ENCODE measurements around the gene CDK14.
"Not testable (repeated sequence)": the region's sequence is repeated elsewhere in the genome, so short reads cannot be mapped to it uniquely, and the experiment has no call there.

CDK14 gene

DNA sequence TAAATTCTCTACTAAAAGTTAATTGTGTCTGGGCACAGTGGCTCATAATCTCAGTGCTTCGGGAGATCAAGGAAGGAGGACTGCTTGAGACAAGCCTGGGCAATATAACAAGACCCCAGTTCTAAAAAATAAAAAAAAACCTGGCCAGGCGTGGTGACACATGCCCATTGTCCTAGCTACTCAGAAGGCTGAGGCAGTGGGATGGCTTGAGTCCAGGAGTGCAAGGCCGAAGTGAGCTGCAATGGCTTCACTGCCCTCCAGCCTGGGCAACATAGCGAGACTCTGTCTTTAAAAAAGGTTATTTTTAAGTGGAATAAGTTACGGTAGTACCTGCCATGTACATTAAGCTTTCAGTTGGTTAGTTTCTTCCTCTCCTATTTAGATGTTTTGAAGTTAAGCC, 28.9 kb downstream of the CDK14 start:
- Histone ChIP-seq H3K27me3 (ENCODE audit: insufficient read depth, low read length) (no peaks in the 10 kb centered on the region), H2AFZ (ENCODE audit: low read depth, low read length) (no peak overlapping the region), H3K4me3 (ENCODE audit: low read length) (no peak overlapping the region), H3K4me1 (ENCODE audit: insufficient read depth, low read length) (peaks cover 43% of the 10 kb centered on the region), H3K36me3 (ENCODE audit: insufficient read depth, low read length) (no peaks in the 10 kb centered on the region), H3K9me3 (ENCODE audit: low read length) (peaks cover 2% of the 10 kb centered on the region)

DNA sequence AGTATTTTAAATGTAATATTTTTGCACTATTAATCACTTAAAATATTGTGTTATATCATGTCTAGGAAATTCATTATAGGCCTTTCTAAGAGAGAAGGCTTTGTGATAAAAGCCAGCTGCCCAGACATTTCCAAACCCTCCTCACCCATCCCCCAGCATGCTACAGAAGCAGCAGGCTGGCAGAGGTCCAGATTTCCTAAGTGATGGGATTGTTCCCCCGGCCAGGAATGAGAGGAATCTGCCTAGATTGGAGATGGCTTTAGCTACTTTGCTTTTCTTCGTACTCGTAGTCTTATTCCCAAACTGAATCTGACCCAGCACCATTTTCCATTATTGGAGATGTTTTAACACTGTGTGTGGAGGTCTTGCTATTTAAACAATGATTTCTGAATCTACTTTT, 29.4 kb downstream of the CDK14 start:
- H3K4me1 ChIP-seq (ENCODE audit: insufficient read depth, low read length) = peaks cover 43% of the 10 kb centered on the region
- peaks cover under 1% of the 10 kb centered on the region for H3K9me3 ChIP-seq (ENCODE audit: low read length)
- H3K4me3 ChIP-seq (ENCODE audit: low read length) = no peak overlapping the region
- H2AFZ ChIP-seq (ENCODE audit: low read depth, low read length) = no peak overlapping the region
- H3K36me3 ChIP-seq (ENCODE audit: insufficient read depth, low read length) = no peaks in the 10 kb centered on the region
- H3K27me3 ChIP-seq (ENCODE audit: insufficient read depth, low read length) = no peaks in the 10 kb centered on the region

DNA sequence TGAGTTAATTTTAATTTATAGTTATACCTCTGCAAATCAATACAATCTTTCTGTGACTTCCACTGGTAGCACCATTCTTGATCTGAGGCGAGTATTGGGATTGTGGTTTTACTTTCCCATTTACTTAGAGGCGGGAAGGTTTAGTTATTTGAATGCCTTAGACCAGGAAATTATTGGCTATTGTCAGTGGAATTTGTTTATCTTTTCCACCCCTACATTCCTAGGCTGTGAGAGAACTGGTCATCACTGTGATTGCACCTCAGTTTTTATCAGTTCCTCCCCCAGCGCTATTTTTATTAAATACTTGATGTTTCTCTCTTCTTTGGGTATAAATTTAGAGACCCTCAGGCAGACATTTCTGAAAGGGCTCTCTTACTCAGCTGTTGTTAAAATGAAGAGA, 29.9 kb downstream of the CDK14 start:
- Histone ChIP-seq H3K27me3 (ENCODE audit: insufficient read depth, low read length) (no peaks in the 10 kb centered on the region), H3K36me3 (ENCODE audit: insufficient read depth, low read length) (no peaks in the 10 kb centered on the region), H3K9me3 (ENCODE audit: low read length) (no peaks in the 10 kb centered on the region), H3K4me1 (ENCODE audit: insufficient read depth, low read length) (peaks cover 43% of the 10 kb centered on the region), H3K4me3 (ENCODE audit: low read length) (no peak overlapping the region), H2AFZ (ENCODE audit: low read depth, low read length) (no peak overlapping the region)

DNA sequence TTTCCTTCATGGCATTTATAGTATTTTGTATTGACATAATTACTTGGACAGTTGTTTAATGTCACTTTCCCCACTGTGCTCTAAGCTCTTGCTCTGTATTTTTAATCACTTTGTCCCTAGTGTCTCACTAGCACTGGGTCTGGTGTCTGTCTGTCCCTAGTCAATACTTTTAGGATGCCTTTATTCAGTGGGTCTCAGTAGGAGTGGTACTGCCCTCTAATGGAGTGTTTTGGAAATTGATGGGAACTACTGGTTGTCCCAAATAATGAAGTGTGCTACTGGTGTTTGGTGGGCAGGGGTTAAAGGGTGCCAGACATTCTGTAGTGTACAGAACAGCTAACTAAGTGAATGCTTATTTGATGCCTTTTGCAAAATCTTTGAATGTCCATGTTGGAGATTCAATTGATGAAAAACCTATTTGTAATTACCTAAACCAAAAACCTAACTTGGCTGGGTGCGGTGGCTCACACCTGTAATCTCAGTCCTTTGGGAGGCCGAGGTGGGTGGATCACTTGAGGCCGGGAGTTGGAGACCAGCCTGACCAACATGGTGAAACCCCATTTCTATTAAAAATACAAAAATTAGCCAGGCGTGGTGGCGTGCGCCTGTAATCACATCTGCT, 33.3 kb downstream of the CDK14 start:
- H3K9me3 ChIP-seq (ENCODE audit: low read length) = no peaks in the 10 kb centered on the region
- no peaks in the 10 kb centered on the region for H3K27me3 ChIP-seq (ENCODE audit: insufficient read depth, low read length)
- H3K36me3 ChIP-seq (ENCODE audit: insufficient read depth, low read length) = no peaks in the 10 kb centered on the region
- H3K4me3 ChIP-seq (ENCODE audit: low read length) = no peak overlapping the region
- H3K4me1 ChIP-seq (ENCODE audit: insufficient read depth, low read length) = peaks cover 21% of the 10 kb centered on the region
- no peak overlapping the region for H2AFZ ChIP-seq (ENCODE audit: low read depth, low read length)

DNA sequence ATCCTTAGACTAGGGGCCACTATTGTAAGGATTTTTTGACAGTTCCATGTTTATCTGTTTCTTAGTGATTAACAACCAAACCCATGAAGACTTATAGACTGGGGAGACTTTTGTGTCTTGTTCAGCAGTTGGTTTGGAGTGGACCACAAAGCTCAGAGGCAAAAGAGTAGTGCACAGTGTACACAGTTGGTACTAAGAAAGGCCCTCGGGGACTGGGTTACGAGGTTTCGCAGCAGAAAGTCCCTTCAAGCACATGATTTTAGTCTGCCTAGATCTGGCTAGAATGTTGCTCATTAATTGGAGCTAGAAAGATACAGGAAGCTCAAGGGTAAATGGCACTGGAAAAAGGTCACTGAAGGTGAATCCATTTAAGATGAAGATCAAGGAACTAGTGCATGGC, 35.4 kb downstream of the CDK14 start:
- H2AFZ ChIP-seq (ENCODE audit: low read depth, low read length) = no peak overlapping the region
- H3K27me3 ChIP-seq (ENCODE audit: insufficient read depth, low read length) = no peaks in the 10 kb centered on the region
- peaks cover under 1% of the 10 kb centered on the region for H3K4me1 ChIP-seq (ENCODE audit: insufficient read depth, low read length)
- H3K4me3 ChIP-seq (ENCODE audit: low read length) = no peak overlapping the region
- H3K9me3 ChIP-seq (ENCODE audit: low read length) = no peaks in the 10 kb centered on the region
- no peaks in the 10 kb centered on the region for H3K36me3 ChIP-seq (ENCODE audit: insufficient read depth, low read length)

DNA sequence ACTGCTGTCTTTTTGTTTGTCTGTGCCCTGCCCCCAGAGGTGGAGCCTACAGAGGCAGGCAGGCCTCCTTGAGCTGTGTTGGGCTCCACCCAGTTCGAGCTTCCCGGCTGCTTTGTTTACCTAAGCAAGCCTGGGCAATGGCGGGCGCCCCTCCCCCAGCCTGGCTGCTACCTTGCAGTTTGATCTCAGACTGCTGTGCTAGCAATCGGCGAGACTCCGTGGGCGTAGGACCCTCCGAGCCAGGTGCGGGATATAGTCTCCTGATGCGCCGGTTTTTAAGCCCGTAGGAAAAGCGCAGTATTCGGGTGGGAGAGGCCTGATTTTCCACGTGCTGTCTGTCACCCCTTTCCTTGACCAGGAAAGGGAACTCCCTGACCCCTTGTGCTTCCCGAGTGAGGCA, 43.6 kb downstream of the CDK14 start:
- not testable (repeated sequence) for H2AFZ ChIP-seq (ENCODE audit: low read depth, low read length); H3K27me3 ChIP-seq (ENCODE audit: insufficient read depth, low read length); H3K4me3 ChIP-seq (ENCODE audit: low read length); H3K36me3 ChIP-seq (ENCODE audit: insufficient read depth, low read length); H3K9me3 ChIP-seq (ENCODE audit: low read length); H3K4me1 ChIP-seq (ENCODE audit: insufficient read depth, low read length)

DNA sequence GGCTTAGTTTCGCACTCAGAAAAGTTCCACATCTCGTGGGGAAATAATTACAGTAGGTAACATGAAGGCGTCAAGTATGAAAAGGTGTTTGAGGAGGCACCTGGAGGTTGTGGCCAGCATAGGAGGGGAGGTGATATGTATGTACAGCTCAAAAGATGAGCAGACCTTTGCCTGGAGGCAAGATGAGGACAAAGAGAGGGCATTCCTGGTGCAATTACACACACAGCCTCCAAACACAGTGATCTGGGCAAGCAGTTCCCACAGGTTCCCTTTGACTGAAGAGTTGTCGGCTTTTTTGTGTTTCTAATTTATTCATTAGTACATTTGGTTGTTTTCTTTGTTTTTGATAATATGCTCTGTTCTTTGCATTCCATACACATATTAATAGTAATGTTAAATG, 46.9 kb downstream of the CDK14 start:
- H3K27me3 ChIP-seq (ENCODE audit: insufficient read depth, low read length) = no peaks in the 10 kb centered on the region
- peaks cover 6% of the 10 kb centered on the region for H3K9me3 ChIP-seq (ENCODE audit: low read length)
- no peaks in the 10 kb centered on the region for H3K36me3 ChIP-seq (ENCODE audit: insufficient read depth, low read length)
- peaks cover 2% of the 10 kb centered on the region for H3K4me1 ChIP-seq (ENCODE audit: insufficient read depth, low read length)
- no peak overlapping the region for H2AFZ ChIP-seq (ENCODE audit: low read depth, low read length)
- H3K4me3 ChIP-seq (ENCODE audit: low read length) = no peak overlapping the region

DNA sequence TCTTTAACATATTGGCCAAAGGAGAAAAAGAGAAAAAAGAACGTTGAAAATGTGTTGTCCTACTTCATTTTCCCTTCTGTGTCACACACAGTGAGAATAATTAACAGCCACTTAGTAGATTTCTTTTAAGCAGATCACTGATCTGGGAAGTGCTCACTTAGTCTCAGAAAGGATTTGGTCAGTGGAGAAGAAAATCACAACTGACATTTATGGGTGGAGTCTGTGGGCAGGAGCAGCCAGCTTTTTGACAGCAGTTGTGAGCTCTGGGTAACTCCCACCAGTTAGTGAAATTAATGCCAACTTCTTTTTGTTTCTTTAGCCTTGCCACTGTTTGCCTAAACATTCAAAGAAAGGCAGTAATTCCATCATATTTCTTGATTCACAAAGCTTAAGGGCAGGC, 49.7 kb downstream of the CDK14 start:
- H3K4me3 ChIP-seq (ENCODE audit: low read length) = no peak overlapping the region
- no peaks in the 10 kb centered on the region for H3K36me3 ChIP-seq (ENCODE audit: insufficient read depth, low read length)
- peaks cover 2% of the 10 kb centered on the region for H3K4me1 ChIP-seq (ENCODE audit: insufficient read depth, low read length)
- H2AFZ ChIP-seq (ENCODE audit: low read depth, low read length) = no peak overlapping the region
- H3K27me3 ChIP-seq (ENCODE audit: insufficient read depth, low read length) = no peaks in the 10 kb centered on the region
- H3K9me3 ChIP-seq (ENCODE audit: low read length) = peaks cover 3% of the 10 kb centered on the region

DNA sequence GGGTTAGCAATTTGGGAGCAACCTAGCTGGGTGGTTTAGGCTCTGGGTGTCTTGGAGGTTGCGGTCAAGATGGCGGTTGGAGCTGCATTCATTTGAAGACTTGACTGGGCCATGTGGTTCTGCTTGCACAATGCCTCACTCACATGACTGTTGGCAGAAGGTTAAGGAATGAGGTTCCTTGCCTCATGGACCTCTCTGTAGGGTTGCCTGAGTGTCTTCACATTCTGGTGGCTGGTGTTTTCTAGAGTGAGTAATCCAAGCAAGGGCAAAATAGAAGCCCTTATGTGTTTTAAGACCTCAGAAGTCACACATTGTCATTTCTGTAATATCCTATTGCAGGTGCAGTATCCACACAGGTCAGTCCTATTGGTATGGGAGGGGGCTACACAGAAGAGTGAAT, 52.0 kb downstream of the CDK14 start:
- H3K9me3 ChIP-seq (ENCODE audit: low read length) = no peaks in the 10 kb centered on the region
- H3K27me3 ChIP-seq (ENCODE audit: insufficient read depth, low read length) = no peaks in the 10 kb centered on the region
- H3K4me1 ChIP-seq (ENCODE audit: insufficient read depth, low read length) = peaks cover 2% of the 10 kb centered on the region
- no peak overlapping the region for H2AFZ ChIP-seq (ENCODE audit: low read depth, low read length)
- H3K36me3 ChIP-seq (ENCODE audit: insufficient read depth, low read length) = no peaks in the 10 kb centered on the region
- H3K4me3 ChIP-seq (ENCODE audit: low read length) = no peak overlapping the region

DNA sequence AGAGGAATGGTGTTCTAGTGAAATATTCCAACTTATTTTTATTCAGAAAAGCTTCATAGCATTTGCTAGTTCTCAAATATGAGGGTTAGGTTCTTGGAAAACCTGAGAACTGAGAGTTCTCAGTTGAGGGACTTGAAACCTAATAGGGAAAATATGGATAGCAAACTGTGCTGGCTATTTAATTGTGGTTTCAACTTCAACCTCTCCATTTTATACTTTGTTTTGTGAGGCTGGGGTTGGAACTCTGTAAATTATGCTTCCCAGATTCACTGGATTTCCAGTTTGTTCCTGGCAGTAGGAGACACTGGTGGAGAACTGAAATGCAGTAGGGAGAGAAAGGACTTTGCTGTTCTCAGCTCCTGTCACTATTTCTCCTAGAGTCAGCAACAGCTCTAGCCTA, 52.7 kb downstream of the CDK14 start:
- Histone ChIP-seq H3K36me3 (ENCODE audit: insufficient read depth, low read length) (no peaks in the 10 kb centered on the region), H3K9me3 (ENCODE audit: low read length) (peaks cover 2% of the 10 kb centered on the region), H3K4me1 (ENCODE audit: insufficient read depth, low read length) (peaks cover 2% of the 10 kb centered on the region)

DNA sequence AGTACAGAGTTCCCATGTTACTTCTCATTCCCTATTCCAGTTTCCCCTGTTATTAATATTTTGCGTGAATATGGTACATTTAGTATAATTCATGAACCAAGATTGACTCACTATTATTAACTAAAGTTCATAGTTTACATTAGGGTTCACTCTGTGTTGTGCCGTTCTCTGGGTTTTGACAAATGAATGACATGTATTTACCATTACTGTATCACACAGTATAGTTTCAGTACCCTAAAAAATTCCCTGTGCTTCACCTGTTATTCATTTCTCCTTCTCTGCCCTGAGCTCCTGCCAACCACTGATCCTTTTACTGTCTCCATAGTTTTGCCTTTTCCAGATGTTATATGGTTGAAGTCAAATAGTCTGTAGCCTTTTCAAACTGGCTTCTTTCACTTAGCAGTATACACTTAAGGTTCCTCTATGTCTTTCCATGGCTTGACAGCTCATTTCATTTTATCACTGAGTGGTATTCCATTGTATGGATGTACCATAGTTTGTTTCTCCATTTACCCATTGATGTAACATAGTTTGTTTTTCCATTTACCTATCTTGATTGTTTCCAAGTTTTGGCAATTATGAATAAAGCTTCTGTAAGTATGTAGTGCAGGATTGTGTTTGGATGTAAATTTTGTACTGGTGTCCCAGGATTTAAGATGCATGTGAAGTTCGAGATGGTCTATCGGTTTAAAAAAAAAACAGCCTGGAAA, 58.8 kb downstream of the CDK14 start:
- no peaks in the 10 kb centered on the region for H3K4me1 ChIP-seq (ENCODE audit: insufficient read depth, low read length)
- H3K9me3 ChIP-seq (ENCODE audit: low read length) = peaks cover 6% of the 10 kb centered on the region
- H3K4me3 ChIP-seq (ENCODE audit: low read length) = no peak overlapping the region
- no peaks in the 10 kb centered on the region for H3K27me3 ChIP-seq (ENCODE audit: insufficient read depth, low read length)
- no peak overlapping the region for H2AFZ ChIP-seq (ENCODE audit: low read depth, low read length)
- H3K36me3 ChIP-seq (ENCODE audit: insufficient read depth, low read length) = no peaks in the 10 kb centered on the region

More for the DNA sequence above, 52.7 kb downstream of the CDK14 start:
- Histone ChIP-seq H3K4me3 (ENCODE audit: low read length) (no peak overlapping the region), H3K27me3 (ENCODE audit: insufficient read depth, low read length) (no peaks in the 10 kb centered on the region), H2AFZ (ENCODE audit: low read depth, low read length) (no peak overlapping the region)

DNA sequence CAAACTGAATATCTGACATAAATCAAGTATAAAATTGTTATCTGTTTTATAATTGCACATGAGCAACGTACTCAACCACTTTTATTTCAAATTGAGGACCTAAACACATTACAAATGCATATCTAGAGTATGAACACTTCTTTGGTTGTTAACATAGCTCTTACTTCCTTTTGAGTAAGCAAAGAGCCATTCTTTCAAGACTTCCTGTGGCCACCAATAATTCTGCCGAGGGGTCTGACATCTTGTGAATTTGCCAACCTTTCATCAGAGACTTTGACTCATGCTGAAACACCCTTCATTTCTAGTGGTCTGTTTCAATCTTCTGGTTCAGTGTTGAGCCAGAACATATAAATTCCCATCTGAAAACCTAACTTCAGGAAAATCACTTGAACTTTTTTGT, 59.4 kb downstream of the CDK14 start:
- no peaks in the 10 kb centered on the region for H3K36me3 ChIP-seq (ENCODE audit: insufficient read depth, low read length)
- peaks cover 6% of the 10 kb centered on the region for H3K9me3 ChIP-seq (ENCODE audit: low read length)
- no peaks in the 10 kb centered on the region for H3K27me3 ChIP-seq (ENCODE audit: insufficient read depth, low read length)
- H2AFZ ChIP-seq (ENCODE audit: low read depth, low read length) = no peak overlapping the region
- no peak overlapping the region for H3K4me3 ChIP-seq (ENCODE audit: low read length)
- H3K4me1 ChIP-seq (ENCODE audit: insufficient read depth, low read length) = no peaks in the 10 kb centered on the region

DNA sequence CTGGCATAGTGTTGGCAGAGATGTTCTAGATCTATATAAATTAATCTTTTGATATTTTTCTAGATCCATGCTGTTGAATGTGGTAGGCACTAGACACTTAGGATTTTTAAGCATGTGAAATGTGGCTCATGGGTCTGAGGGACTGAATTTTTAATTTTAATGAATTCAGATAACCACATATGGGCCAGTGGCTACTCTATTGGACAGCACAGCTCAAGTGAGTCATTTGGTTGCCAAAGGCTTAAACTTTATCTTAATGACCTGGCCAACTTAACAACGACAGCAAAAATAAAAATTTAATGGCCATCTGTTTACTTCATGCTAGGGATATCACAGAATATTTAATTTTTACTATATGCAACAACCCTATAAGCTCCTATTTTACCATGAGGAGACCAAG, 61.4 kb downstream of the CDK14 start:
- peaks cover 13% of the 10 kb centered on the region for H3K4me1 ChIP-seq (ENCODE audit: insufficient read depth, low read length)
- no peak overlapping the region for H2AFZ ChIP-seq (ENCODE audit: low read depth, low read length)
- H3K4me3 ChIP-seq (ENCODE audit: low read length) = no peak overlapping the region
- H3K36me3 ChIP-seq (ENCODE audit: insufficient read depth, low read length) = no peaks in the 10 kb centered on the region
- peaks cover 6% of the 10 kb centered on the region for H3K9me3 ChIP-seq (ENCODE audit: low read length)
- no peaks in the 10 kb centered on the region for H3K27me3 ChIP-seq (ENCODE audit: insufficient read depth, low read length)

DNA sequence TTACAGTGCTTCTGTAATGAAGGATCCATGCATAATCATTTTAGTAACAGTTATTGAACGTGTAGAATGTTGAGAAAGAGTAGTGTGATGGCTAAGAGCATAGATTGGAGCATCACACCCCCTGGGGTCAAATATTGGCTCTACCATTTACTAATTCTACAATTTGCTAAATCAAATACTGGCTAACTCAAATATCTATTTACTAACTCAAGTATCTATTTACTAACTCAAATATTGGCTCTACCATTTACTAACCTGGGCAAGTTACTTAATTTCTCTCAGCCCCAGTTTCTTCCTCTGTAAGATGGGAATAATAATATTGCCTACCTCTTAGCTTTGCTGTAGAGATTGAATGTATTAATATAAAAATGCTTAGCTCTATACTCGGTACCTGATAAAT, 64.0 kb downstream of the CDK14 start:
- Histone ChIP-seq H3K4me3 (ENCODE audit: low read length) (no peak overlapping the region), H3K4me1 (ENCODE audit: insufficient read depth, low read length) (peaks cover 15% of the 10 kb centered on the region), H2AFZ (ENCODE audit: low read depth, low read length) (no peak overlapping the region), H3K36me3 (ENCODE audit: insufficient read depth, low read length) (no peaks in the 10 kb centered on the region), H3K9me3 (ENCODE audit: low read length) (peaks cover 5% of the 10 kb centered on the region), H3K27me3 (ENCODE audit: insufficient read depth, low read length) (no peaks in the 10 kb centered on the region)

Measured in neuron (in vitro differentiated cells).